ENCODE results near the gene ICAM1. TPM values are rescaled to one million over a fixed set of nuclear protein-coding genes. Genes with fewer than 3 reads are reported as not detected.

ICAM1 gene
- polyA plus RNA-seq, 3 donors, result 5.0 to 6.6 (median 5.6) TPM

- no peak for DNase-seq
Observed at GRCh38 chr19:10320602-10321416, 49.9 kb downstream of the ICAM1 start.

GRCh38 chr19:10321417-10321797 lies 50.5 kb downstream of the ICAM1 start:
- DNase-seq, result no peak

- DNase-seq, result no peak
Observed at GRCh38 chr19:10321874-10322835, 51.2 kb downstream of the ICAM1 start.

DNA sequence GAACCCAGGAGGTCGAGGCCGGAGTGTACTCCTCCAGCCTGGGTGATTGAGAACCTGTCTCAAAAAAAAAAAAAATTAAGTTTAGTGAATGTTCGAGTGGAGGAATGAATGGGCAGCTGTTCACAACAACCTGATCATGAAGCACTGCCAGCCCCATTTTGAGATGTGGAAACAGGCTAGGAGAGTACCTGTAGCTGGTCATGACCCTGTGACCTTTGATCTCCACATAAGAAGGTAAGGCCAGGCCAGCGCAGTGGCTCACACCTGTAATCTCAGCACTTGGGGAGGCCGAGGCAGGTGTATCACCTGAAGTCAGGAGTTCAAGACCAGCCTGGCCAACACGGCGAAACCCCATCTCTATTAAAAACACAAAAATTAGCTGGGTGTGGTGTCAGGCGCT lies 54.8 kb downstream of the ICAM1 start:
- no peak for DNase-seq

DNA sequence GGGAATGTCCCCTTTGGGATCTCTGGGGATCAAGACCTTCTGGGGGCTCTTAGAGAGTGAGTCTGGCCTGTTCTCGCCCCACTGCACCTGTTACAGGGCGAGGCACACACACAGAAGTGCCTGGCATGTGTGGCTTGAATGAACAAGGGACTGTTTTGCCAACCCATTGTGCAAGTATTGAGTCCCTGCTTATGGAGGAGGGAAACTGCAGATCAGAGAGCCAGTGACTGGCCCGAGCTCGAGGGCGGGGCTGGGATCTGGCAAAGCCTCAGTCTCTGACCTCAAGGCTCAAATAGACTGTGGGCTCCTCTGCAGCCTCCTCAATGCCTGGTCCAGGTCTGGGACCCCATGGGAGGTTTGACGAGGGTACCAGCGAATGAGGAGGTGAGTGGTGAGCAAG lies 56.9 kb downstream of the ICAM1 start:
- DNase-seq, result no peak

DNA sequence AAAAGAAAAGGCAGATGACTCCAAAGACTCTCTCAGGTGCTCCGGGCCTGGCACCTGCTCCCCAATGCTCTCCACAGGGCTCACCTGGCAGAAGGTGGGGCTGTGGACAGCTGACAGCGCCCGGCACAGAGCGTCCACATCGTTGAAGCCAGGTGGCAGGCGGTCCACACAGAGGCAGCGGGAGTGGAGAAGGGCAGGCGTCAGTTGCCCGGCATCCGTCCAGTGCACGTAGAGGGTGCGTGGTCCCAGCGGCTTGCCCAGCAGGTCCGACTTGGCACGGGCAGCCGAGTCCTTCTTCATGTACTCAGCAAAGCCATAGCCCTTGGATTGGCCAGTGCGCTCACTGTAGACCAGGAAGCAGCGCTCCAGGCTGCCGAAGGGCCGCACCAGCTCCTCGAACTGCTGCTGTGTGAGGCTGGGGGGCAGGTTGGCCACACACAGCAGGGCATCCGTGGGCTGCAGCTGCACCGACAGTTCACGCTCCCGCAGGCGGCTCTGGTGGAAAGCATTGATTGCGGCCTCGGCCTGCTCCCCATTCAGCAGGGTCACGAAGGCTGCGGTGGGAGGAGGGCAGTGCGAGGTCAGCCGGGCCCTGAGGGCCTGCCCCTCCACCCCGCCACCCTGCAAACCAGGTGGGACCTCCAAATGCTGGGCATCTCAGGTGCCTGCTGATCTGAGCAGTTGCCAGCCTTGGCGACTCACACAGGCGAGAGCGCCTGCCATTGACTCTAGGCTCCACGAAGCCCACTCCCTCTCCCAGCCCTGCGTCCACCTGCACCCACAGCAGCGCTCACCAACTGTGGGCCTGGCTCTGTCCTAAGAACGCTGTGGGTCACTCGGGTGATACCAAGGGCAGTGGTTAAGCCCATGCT lies 57.9 kb downstream of the ICAM1 start:
- DNase-seq, result no peak

- DNase-seq, result no peak
Observed at GRCh38 chr19:10329555-10329954, 58.6 kb downstream of the ICAM1 start.

GRCh38 chr19:10332158-10332964 lies 61.4 kb downstream of the ICAM1 start:
- DNase-seq, result no peak

GRCh38 chr19:10332965-10333757 lies 62.2 kb downstream of the ICAM1 start, which contains the start of gene RAVER1:
Gene RAVER1, minus strand, starts transcription at chr19:10333529. Its CDS starts 22 bp downstream, at chr19:10333507.
- DNase-seq, result peak; percentile 97

DNA sequence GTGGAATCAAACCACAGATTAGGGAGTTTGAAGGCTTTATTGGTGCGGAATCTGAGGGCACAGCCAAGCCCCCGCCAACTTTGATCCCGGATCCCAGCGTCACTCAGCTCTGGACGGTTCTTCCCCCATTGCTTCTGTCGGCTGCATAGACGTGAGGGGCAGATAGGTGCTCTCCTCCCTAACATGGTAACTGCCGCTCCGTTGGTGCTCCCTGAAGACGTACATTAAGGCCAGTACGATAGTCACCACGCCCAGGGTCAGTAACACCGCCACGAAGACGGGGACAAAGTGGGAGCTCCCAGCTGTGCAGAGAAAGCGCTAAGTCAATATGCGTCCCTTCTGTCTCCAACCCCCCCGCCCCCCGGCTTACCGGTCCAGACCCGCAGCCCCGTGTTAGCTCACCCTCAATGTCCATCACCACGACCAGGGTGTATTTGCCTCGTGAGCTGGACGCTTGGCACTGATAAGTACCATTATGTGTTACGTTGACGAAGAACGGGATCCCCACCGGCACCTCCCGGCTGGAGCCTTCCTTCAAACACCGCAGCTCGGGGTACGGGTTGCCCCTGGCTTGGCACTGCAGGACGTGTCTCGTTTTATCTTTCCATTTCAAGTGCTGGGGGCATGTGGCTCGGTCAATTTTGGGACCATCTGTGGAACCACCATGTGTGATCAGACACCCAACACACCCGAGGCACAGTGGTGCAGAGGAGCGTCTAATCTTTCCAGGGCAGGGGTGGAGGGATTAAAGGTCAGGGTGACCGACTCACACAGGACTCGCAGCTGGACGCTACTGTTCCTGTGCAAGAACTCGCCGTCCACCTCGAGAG lies 63.1 kb downstream of the ICAM1 start:
- DNase-seq, result peak; percentile 4

- peak; percentile 85 for DNase-seq
Observed at GRCh38 chr19:10334588-10335351, 63.9 kb downstream of the ICAM1 start.

DNA sequence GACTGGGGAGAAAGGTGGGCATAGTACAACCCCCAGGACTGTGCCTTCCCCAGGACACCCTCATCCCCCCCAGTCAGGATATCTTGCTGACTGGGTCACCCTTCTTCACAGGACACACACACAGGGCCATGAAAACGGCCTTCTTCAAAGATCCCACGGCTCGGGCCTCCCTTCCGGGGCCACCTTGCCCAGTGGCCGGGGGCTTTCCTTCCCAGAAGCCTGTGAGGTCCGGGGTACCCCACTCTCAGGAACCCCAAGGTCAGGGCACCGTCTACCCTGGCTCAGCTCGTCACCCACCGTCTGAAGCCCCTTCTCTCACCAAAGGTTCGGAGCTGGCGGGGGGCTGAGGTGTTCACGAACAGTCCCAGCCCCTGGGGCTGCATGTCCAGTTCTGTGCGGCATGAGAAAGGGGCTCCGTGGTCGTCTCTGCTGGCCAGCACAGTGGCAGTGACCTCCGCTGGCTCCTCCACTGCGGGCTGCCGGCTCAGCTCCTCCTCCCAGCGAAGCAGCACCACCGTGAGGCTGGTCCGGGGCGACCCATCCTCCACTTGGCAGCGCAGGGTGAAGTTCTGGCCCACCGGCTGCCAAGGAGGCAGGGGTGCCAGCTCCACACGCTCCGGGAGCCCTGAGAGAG lies 64.5 kb downstream of the ICAM1 start:
- no peak for DNase-seq

Other genes with a start within 250 kb of the ICAM1 start
- gene SHFL, start 184.8 kb upstream of the ICAM1 start, polyA plus RNA-seq (ENCODE audit: insufficient read length in 3 of 3), result 10 to 100 TPM; 25.0 to 30.2 (median 27.7) TPM
- gene ANGPTL6, start 168.4 kb upstream of the ICAM1 start, polyA plus RNA-seq (ENCODE audit: insufficient read length in 3 of 3), result 1 to 10 TPM; 1.6 to 3.9 (median 3.5) TPM
- gene PPAN, start 164.8 kb upstream of the ICAM1 start, polyA plus RNA-seq (ENCODE audit: insufficient read length in 3 of 3), result 10 to 100 TPM; 35.7 to 45.6 (median 36.6) TPM
- 10 to 100 TPM; 14.2 to 19.3 (median 18.4) TPM for gene P2RY11, start 159.4 kb upstream of the ICAM1 start, polyA plus RNA-seq (ENCODE audit: insufficient read length in 3 of 3)
- 100 to 1,000 TPM; 197 to 223 (median 211) TPM for gene EIF3G, start 151.2 kb upstream of the ICAM1 start, polyA plus RNA-seq (ENCODE audit: insufficient read length in 3 of 3)
- 100 to 1,000 TPM; 102 to 125 (median 107) TPM for gene DNMT1, start 76.2 kb upstream of the ICAM1 start, polyA plus RNA-seq (ENCODE audit: insufficient read length in 3 of 3)
- 10 to 100 TPM; 12.1 to 13.5 (median 12.3) TPM for gene S1PR2, start 39.8 kb upstream of the ICAM1 start, polyA plus RNA-seq (ENCODE audit: insufficient read length in 3 of 3)
- gene MRPL4, start 18.9 kb upstream of the ICAM1 start, polyA plus RNA-seq (ENCODE audit: insufficient read length in 3 of 3), result 10 to 100 TPM; 47.5 to 58.3 (median 58.1) TPM
- under 1 TPM; 0.49 to 0.62 (median 0.53) TPM for gene ICAM4, start 15.8 kb downstream of the ICAM1 start, polyA plus RNA-seq (ENCODE audit: insufficient read length in 3 of 3)
- gene ICAM5, start 18.8 kb downstream of the ICAM1 start, polyA plus RNA-seq (ENCODE audit: insufficient read length in 3 of 3), result under 1 TPM in 2 of 3 donors, not detected in 1; 0.10 to 0.17 TPM
- gene ZGLP1, start 38.7 kb downstream of the ICAM1 start, polyA plus RNA-seq (ENCODE audit: insufficient read length in 3 of 3), result 10 to 100 TPM in 1 of 3 donors, 1 to 10 TPM in 2; 5.8 to 10.2 (median 7.5) TPM
- 10 to 100 TPM; 18.9 to 25.4 (median 22.1) TPM for gene FDX2, start 44.9 kb downstream of the ICAM1 start, polyA plus RNA-seq (ENCODE audit: insufficient read length in 3 of 3)
- 10 to 100 TPM; 31.9 to 43.4 (median 37.1) TPM for gene RAVER1, start 62.4 kb downstream of the ICAM1 start, polyA plus RNA-seq (ENCODE audit: insufficient read length in 3 of 3)
- 10 to 100 TPM in 1 of 3 donors, 1 to 10 TPM in 2; 8.6 to 10.0 (median 9.9) TPM for gene ICAM3, start 68.5 kb downstream of the ICAM1 start, polyA plus RNA-seq (ENCODE audit: insufficient read length in 3 of 3)
- 100 to 1,000 TPM; 115 to 155 (median 151) TPM for gene TYK2, start 109.5 kb downstream of the ICAM1 start, polyA plus RNA-seq (ENCODE audit: insufficient read length in 3 of 3)
- 100 to 1,000 TPM; 166 to 183 (median 170) TPM for gene CDC37, start 132.4 kb downstream of the ICAM1 start, polyA plus RNA-seq (ENCODE audit: insufficient read length in 3 of 3)
- 1 to 10 TPM; 2.0 to 2.6 (median 2.1) TPM for gene PDE4A, start 149.4 kb downstream of the ICAM1 start, polyA plus RNA-seq (ENCODE audit: insufficient read length in 3 of 3)
- 10 to 100 TPM; 73.5 to 81.5 (median 74.1) TPM for gene KEAP1, start 232.2 kb downstream of the ICAM1 start, polyA plus RNA-seq (ENCODE audit: insufficient read length in 3 of 3)
- gene S1PR5, start 246.3 kb downstream of the ICAM1 start, polyA plus RNA-seq (ENCODE audit: insufficient read length in 3 of 3), result 1 to 10 TPM; 1.2 to 1.4 (median 1.2) TPM